Motor neuron (in vitro differentiated cells): ENCODE data around the gene CYP11A1. TPM values are rescaled to one million over a fixed set of nuclear protein-coding genes. Genes with fewer than 3 reads are reported as not detected.

ENCODE experiments used
- ATAC-seq, 8 experiments: fragments of 200-7000 bp; cut with Tn5 transposase; replicated peaks in 6 of 8; 2 replicates each; pipeline ENCODE4 v1.8.0; 2021; ENCODE audit warnings: mild to moderate bottlenecking in 8 of 8, moderate library complexity in 8 of 8
- H3K27ac ChIP-seq, 2 donors: fragments of 250-450 bp; sonication (Bioruptor Pico); 2 replicates each; pipeline ENCODE4 v1.9.0; 2021; ENCODE audit warnings: antibody characterized with exemption in 2 of 2, mild to moderate bottlenecking in 2 of 2, moderate library complexity in 1 of 2
- H3K4me1 ChIP-seq, 2 donors: fragments of 250-450 bp; sonication (Bioruptor Pico); replicated peaks in 1 of 2; 2 replicates each; pipeline ENCODE4 v1.6.1; 2021; ENCODE audit warnings: antibody characterized with exemption in 2 of 2, mild to moderate bottlenecking in 2 of 2, moderate library complexity in 1 of 2
- H3K4me3 ChIP-seq, 5 donors: fragments of 250-450 bp; sonication (Bioruptor Pico); 2 replicates each; pipeline ENCODE4 v1.9.0; 2021; ENCODE audit warnings: antibody characterized with exemption in 5 of 5, mild to moderate bottlenecking in 5 of 5, moderate library complexity in 4 of 5
- WGBS, 10 experiments: fragments of 450-650 bp; shearing (Covaris generic); methylation state at CpG; one replicate each; pipeline ENCODE4 v1.0.0; 2022; 5-methylcytosine and 5-hydroxymethylcytosine counted together
- in situ Hi-C, 9 experiments: fragments of 400-800 bp; cut with MboI; loops; one replicate each; pipeline ENCODE4 v1.15.0; 2021; ENCODE audit warnings: low sequenced_read_pairs in 9 of 9, low pct_unique_long_range_greater_than_20kb in 2 of 9; ENCODE audit not compliant: unreplicated experiment in 9 of 9
- total RNA-seq, 8 experiments: library from RNA; unstranded; fragments of 300-600 nt; gene quantifications; 2 replicates each; pipeline versions ENCODE4 v1.2.3 to v1.2.4, GENCODE V29; 2022

The CYP11A1 gene
- total RNA-seq, 8 experiments from 2014 or later: 0.46 to 3.1 (median 2.3) TPM; not detected in 3

DNA sequence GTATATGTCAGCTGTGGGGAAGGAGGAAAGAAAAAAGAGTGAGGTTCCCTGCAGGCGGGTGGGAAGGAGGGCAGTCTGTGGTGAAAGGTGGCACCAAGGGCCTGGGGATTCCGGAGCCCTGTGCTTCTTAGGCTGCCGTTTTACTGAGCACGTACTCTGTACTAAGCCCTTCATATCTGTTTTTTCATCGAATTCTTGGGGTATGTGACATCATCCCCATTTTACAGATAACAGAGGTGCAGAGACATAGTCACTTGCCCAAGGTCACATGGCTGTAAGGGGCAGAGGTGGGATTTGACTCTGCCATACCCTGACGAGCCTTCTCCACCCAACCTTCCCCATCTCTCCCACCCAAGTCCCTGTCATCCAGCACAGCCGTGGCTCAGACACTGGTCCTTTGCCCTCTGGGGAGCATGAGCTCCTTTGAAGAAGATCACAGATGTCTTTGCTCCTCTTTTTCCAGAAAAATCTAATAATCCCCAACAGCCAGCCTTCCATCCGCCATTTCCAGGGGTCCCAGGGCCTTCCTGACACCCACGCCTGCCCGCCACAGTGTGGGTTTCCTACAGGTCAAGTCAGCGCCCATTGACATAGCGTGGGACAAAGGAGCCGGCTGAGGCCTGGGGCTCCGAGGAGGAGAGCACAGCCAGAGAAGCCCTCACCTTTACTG lies 24.2 kb downstream of the CYP11A1 start:
- in situ Hi-C loops: loop anchor here in 1 of 9 experiments (25.0 kb wide), 1 partner anchor 381 kb away; no protein-coding TSS in a partner anchor
- no peak for ATAC-seq
- WGBS, 10 experiments: 40 to 100% (median 84%) methylated on average over 1 to 11 of the region's 14 CpGs; no CpG with 5 or more reads in 2 of the 10 experiments
- H3K4me3 ChIP-seq: no peak overlapping the region
- no peak overlapping the region for H3K27ac ChIP-seq
- no peaks in the 10 kb centered on the region for H3K4me1 ChIP-seq

GRCh38 chr15:74340150-74340549 lies 27.3 kb downstream of the CYP11A1 start:
- no peak overlapping the region for H3K27ac ChIP-seq
- H3K4me1 ChIP-seq: no peaks in the 10 kb centered on the region
- peak in 2 of 8 experiments; percentile 67 to 68 for ATAC-seq
- in situ Hi-C loops: loop anchor here in 1 of 9 experiments (25.0 kb wide), 1 partner anchor 378 kb away; no protein-coding TSS in a partner anchor
- no peak overlapping the region for H3K4me3 ChIP-seq
- WGBS, 10 experiments: 0 to 78% (median 67%) methylated on average over 1 to 4 of the region's 4 CpGs; no CpG with 5 or more reads in 4 of the 10 experiments

GRCh38 chr15:74339371-74339770 lies 28.1 kb downstream of the CYP11A1 start:
- no peak for ATAC-seq
- Histone ChIP-seq H3K4me3 (no peak overlapping the region), H3K4me1 (no peaks in the 10 kb centered on the region), H3K27ac (no peak overlapping the region)
- WGBS, 10 experiments: 85 to 100% (median 88%) methylated on average over 3 to 6 of the region's 9 CpGs; no CpG with 5 or more reads in 6 of the 10 experiments
- in situ Hi-C loops: loop anchor here in 1 of 9 experiments (25.0 kb wide), 1 partner anchor 377 kb away; no protein-coding TSS in a partner anchor

DNA sequence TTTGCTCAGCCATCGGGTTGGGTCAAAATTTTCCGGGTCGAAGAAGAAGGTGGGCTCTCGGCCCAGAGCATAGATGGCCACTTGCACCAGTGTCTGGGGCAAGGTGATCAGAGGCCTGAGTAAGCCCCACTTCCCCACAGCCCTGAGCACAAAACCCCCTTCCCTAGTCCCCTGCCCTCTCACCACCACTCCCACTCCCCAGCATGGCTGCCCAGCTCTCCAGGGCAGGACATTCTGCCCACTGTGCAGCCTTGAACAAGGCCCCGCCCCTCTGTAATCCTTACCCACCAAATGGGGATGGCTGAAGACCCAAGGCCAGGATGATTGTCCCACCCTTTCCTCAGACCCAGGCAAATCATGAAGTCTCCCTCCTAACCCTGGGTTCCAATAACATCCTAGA lies 28.8 kb downstream of the CYP11A1 start:
- ATAC-seq: no peak
- Histone ChIP-seq H3K27ac (no peak overlapping the region), H3K4me3 (no peak overlapping the region), H3K4me1 (no peaks in the 10 kb centered on the region)
- 50 to 100% (median 100%) methylated on average over 1 to 5 of the region's 5 CpGs; no CpG with 5 or more reads in 5 of the 10 experiments for WGBS, 10 experiments
- in situ Hi-C loops: loop anchor here in 1 of 9 experiments (25.0 kb wide), 1 partner anchor 376 kb away; no protein-coding TSS in a partner anchor

- Histone ChIP-seq H3K27ac (no peak overlapping the region), H3K4me3 (no peak overlapping the region), H3K4me1 (no peaks in the 10 kb centered on the region)
- in situ Hi-C loops: loop anchor here in 1 of 9 experiments (25.0 kb wide), 1 partner anchor 375 kb away; no protein-coding TSS in a partner anchor
- ATAC-seq: no peak
- 69 to 100% (median 90%) methylated on average over 1 to 3 of the region's 4 CpGs; no CpG with 5 or more reads in 6 of the 10 experiments for WGBS, 10 experiments
These were observed 29.7 kb downstream of the CYP11A1 start for GRCh38 chr15:74337607-74338211.

DNA sequence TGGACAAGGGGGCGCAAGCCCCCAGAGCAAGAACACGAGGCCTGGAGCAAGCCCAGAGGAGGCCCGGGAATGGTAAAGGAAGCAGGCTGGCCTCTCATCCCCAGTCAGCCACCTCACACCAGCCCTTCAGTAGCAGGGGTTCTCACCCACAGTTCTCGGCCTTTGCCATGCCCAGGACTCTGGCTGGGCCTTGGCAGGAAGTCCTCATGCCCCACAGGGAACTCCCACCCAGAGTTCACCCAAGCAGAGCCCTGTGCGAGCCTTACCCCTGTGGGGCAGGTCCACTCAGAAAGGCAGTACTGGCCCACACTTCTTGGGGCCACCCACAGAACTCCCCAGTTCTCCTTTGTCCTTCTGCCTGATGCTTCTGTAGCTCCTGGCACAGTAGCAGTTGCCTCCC lies 30.3 kb downstream of the CYP11A1 start:
- in situ Hi-C loops: loop anchor here in 1 of 9 experiments (25.0 kb wide), 1 partner anchor 375 kb away; no protein-coding TSS in a partner anchor
- whole genome bisulfite sequencing, 10 experiments: 100% methylated on average over 1 to 3 of the region's 5 CpGs; no CpG with 5 or more reads in 8 of the 10 experiments
- no peaks in the 10 kb centered on the region for H3K4me1 ChIP-seq
- H3K27ac ChIP-seq: no peak overlapping the region
- H3K4me3 ChIP-seq: no peak overlapping the region
- ATAC-seq: no peak

GRCh38 chr15:74336061-74337005 lies 31.1 kb downstream of the CYP11A1 start:
- no peaks in the 10 kb centered on the region for H3K4me1 ChIP-seq
- ATAC-seq: no peak
- H3K27ac ChIP-seq: no peak overlapping the region
- 33 to 100% (median 80%) methylated on average over 1 to 4 of the region's 9 CpGs; no CpG with 5 or more reads in 3 of the 10 experiments for WGBS, 10 experiments
- in situ Hi-C loops: loop anchor here in 1 of 9 experiments (25.0 kb wide), 1 partner anchor 374 kb away; no protein-coding TSS in a partner anchor
- no peak overlapping the region for H3K4me3 ChIP-seq

GRCh38 chr15:74335396-74335795 lies 32.0 kb downstream of the CYP11A1 start:
- Histone ChIP-seq H3K4me3 (no peak overlapping the region), H3K4me1 (no peaks in the 10 kb centered on the region), H3K27ac (no peak overlapping the region)
- in situ Hi-C loops: loop anchor here in 1 of 9 experiments (25.0 kb wide), 1 partner anchor 373 kb away; no protein-coding TSS in a partner anchor
- 60 to 100% (median 83%) methylated on average over 1 to 6 of the region's 8 CpGs; no CpG with 5 or more reads in 5 of the 10 experiments for WGBS, 10 experiments
- ATAC-seq: no peak

DNA sequence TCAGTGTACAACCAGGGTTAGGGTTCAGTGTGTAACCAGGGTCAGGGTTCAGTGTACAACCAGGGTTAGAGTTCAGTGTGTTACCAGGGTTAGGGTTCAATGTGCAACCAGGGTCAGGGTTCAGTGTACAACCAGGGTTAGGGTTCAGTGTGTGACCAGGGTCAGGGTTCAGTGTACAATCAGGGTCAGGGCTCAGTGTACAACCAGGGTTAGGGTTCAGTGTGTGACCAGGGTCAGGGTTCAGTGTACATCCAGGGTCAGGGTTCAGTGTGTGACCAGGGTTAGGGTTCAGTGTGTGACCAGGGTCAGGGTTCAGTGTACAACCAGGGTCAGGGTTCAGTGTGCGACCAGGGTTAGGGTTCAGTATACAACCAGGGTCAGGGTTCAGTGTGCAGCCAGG lies 33.3 kb downstream of the CYP11A1 start:
- H3K4me3 ChIP-seq: no peak overlapping the region
- H3K4me1 ChIP-seq: no peaks in the 10 kb centered on the region
- 90 to 100% (median 100%) methylated on average over 1 of the region's 1 CpG; no CpG with 5 or more reads in 7 of the 10 experiments for WGBS, 10 experiments
- ATAC-seq: no peak
- no peak overlapping the region for H3K27ac ChIP-seq
- in situ Hi-C loops: loop anchor here in 1 of 9 experiments (25.0 kb wide), 1 partner anchor 372 kb away; no protein-coding TSS in a partner anchor

GRCh38 chr15:74333662-74334061 lies 33.8 kb downstream of the CYP11A1 start:
- WGBS, 10 experiments: 61 to 93% (median 75%) methylated on average over 2 to 3 of the region's 5 CpGs; no CpG with 5 or more reads in 6 of the 10 experiments
- no peak overlapping the region for H3K4me3 ChIP-seq
- no peak overlapping the region for H3K27ac ChIP-seq
- no peak for ATAC-seq
- no peaks in the 10 kb centered on the region for H3K4me1 ChIP-seq
- in situ Hi-C loops: loop anchor here in 1 of 9 experiments (25.0 kb wide), 1 partner anchor 371 kb away; no protein-coding TSS in a partner anchor

- Histone ChIP-seq H3K4me1 (peaks cover 0 to under 1% of the 10 kb centered on the region in 2 donors), H3K4me3 (no peak overlapping the region), H3K27ac (no peak overlapping the region)
- in situ Hi-C loops: loop anchor here in 1 of 9 experiments (25.0 kb wide), 1 partner anchor 371 kb away; no protein-coding TSS in a partner anchor
- ATAC-seq: no peak
- 20 to 100% (median 100%) methylated on average over 1 to 3 of the region's 5 CpGs; no CpG with 5 or more reads in 5 of the 10 experiments for WGBS, 10 experiments
These were observed 34.4 kb downstream of the CYP11A1 start for GRCh38 chr15:74333093-74333492.

- no peak overlapping the region for H3K27ac ChIP-seq
- in situ Hi-C loops: loop anchor here in 1 of 9 experiments (25.0 kb wide), 1 partner anchor 370 kb away; no protein-coding TSS in a partner anchor
- no peak for ATAC-seq
- peaks cover 0 to 5% of the 10 kb centered on the region in 2 donors for H3K4me1 ChIP-seq
- no peak overlapping the region for H3K4me3 ChIP-seq
- WGBS, 10 experiments: 13 to 100% (median 57%) methylated on average over 1 to 3 of the region's 10 CpGs; no CpG with 5 or more reads in 6 of the 10 experiments
These were observed 34.8 kb downstream of the CYP11A1 start for GRCh38 chr15:74332611-74333010.
